Measurements from ENCODE around the gene SCYL3. TPM values are rescaled to one million over a fixed set of nuclear protein-coding genes. Genes with fewer than 3 reads are reported as not detected.

Gene SCYL3
- total RNA-seq, 4 donors from 2014 or later, result 2.1 to 17.5 (median 10.2) TPM

DNA sequence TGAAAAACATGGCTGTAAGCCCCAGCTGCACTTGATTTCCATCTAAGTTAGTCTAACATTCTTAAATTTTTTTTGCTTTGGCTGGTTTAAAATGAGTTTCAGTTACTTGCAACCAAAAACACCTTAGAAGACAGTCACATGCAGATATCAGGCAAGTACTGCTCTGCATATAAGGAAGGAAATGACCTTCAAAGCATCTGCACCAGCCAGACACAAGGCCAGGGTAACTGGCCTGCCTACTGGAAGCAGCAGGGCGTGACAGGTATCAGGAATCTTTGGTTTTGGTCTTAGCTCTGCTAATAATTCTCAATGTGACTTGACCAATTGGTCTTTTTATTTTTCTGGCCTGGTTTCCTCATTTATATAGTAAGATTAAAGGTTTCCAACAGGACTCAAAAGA lies 33.5 kb downstream of the SCYL3 start:
- H3K36me3 ChIP-seq, result no peaks in the 10 kb centered on the region
- no peak for DNase-seq
- no peak overlapping the region for H3K27ac ChIP-seq
- no peaks in the 10 kb centered on the region for H3K4me1 ChIP-seq
- TF ChIP-seq POLR2A (IDR thresholded peaks at IDR 0.05), result no peak
- TF ChIP-seq, protein P1, sequence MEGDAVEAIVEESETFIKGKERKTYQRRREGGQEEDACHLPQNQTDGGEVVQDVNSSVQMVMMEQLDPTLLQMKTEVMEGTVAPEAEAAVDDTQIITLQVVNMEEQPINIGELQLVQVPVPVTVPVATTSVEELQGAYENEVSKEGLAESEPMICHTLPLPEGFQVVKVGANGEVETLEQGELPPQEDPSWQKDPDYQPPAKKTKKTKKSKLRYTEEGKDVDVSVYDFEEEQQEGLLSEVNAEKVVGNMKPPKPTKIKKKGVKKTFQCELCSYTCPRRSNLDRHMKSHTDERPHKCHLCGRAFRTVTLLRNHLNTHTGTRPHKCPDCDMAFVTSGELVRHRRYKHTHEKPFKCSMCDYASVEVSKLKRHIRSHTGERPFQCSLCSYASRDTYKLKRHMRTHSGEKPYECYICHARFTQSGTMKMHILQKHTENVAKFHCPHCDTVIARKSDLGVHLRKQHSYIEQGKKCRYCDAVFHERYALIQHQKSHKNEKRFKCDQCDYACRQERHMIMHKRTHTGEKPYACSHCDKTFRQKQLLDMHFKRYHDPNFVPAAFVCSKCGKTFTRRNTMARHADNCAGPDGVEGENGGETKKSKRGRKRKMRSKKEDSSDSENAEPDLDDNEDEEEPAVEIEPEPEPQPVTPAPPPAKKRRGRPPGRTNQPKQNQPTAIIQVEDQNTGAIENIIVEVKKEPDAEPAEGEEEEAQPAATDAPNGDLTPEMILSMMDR (IDR thresholded peaks at IDR 0.05), result no peak
- H3K27me3 ChIP-seq, result no peaks in the 10 kb centered on the region
- no peaks in the 10 kb centered on the region for H3K9me3 ChIP-seq
- H3K4me3 ChIP-seq, result no peak overlapping the region
- intact Hi-C loops (cut with DNase I; ENCODE audit: low total_unique reads), result no loop called here

DNA sequence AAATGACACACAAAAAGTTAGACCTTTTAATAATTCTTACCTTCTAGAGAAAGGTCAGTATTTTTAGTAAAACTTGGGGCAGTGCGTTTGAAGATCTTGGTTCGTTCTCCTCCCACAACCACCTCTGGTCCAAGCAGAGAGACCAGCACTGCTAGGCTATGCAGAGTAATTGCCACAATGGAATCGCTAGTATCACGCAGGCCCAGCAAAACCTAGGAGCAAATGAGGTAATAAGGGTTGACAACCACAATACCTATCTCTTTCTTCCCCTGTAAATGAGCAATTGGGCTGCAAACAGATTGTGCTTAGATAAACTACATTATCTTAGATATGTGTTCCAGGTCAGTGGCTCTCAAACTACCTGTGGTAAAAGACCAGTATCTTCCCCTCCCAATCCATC lies 34.7 kb downstream of the SCYL3 start:
- H3K27me3 ChIP-seq, result no peaks in the 10 kb centered on the region
- intact Hi-C loops (cut with DNase I; ENCODE audit: low total_unique reads), result no loop called here
- no peak overlapping the region for H3K4me3 ChIP-seq
- TF ChIP-seq POLR2A (IDR thresholded peaks at IDR 0.05), result no peak
- TF ChIP-seq, protein P1 (IDR thresholded peaks at IDR 0.05), result no peak
- H3K9me3 ChIP-seq, result no peaks in the 10 kb centered on the region
- no peak for DNase-seq
- no peaks in the 10 kb centered on the region for H3K4me1 ChIP-seq
- H3K36me3 ChIP-seq, result no peaks in the 10 kb centered on the region
- H3K27ac ChIP-seq, result no peak overlapping the region

DNA sequence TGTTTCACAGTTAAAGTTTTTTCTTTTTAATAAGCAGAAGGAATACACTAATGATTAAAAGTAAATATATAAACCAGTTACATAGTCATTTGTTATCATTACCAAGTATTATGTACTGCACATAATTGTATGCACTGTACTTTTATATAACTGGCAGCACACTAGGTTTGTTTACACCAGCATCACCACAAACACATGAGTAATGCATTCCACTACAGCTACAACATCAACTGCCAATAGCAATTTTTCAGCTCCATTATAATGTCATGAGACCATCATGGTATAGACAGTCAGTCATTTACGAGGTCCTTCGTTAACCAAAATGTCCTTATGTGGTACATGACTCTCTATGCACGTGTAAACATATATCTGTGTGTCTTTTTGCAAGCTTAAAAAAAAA lies 35.2 kb downstream of the SCYL3 start:
- H3K36me3 ChIP-seq, result no peaks in the 10 kb centered on the region
- no peak overlapping the region for H3K27ac ChIP-seq
- intact Hi-C loops (cut with DNase I; ENCODE audit: low total_unique reads), result no loop called here
- H3K4me1 ChIP-seq, result no peaks in the 10 kb centered on the region
- no peak for DNase-seq
- H3K27me3 ChIP-seq, result no peaks in the 10 kb centered on the region
- no peak for TF ChIP-seq POLR2A (IDR thresholded peaks at IDR 0.05)
- TF ChIP-seq, protein P1 (IDR thresholded peaks at IDR 0.05), result no peak
- H3K9me3 ChIP-seq, result no peaks in the 10 kb centered on the region
- no peak overlapping the region for H3K4me3 ChIP-seq

DNA sequence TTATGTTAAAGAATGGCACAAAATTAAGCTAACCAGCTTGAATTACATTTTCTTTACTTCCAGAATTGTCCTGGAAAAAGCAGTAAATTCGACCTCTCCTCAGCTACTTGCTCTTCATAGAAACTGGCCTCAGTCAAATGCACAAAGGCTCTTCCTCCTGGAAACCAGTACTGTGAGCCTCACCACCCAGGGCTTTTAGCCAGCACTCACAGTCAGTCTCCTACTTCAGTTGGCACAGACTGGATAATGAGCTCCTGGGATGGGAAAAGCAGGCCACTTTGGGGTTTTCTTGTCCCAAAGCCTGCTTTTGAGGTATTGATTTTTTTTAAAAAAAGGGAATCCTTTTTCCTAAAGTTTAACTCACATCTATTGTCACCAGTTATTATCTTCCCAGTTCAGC lies 40.4 kb downstream of the SCYL3 start:
- DNase-seq, result no peak
- Histone ChIP-seq H3K36me3 (no peaks in the 10 kb centered on the region), H3K9me3 (no peaks in the 10 kb centered on the region), H3K4me1 (no peaks in the 10 kb centered on the region), H3K27me3 (no peaks in the 10 kb centered on the region), H3K27ac (no peak overlapping the region), H3K4me3 (no peak overlapping the region)
- intact Hi-C loops (cut with DNase I; ENCODE audit: low total_unique reads), result no loop called here
- TF ChIP-seq POLR2A (IDR thresholded peaks at IDR 0.05), result no peak
- TF ChIP-seq, protein P1 (IDR thresholded peaks at IDR 0.05), result no peak

DNA sequence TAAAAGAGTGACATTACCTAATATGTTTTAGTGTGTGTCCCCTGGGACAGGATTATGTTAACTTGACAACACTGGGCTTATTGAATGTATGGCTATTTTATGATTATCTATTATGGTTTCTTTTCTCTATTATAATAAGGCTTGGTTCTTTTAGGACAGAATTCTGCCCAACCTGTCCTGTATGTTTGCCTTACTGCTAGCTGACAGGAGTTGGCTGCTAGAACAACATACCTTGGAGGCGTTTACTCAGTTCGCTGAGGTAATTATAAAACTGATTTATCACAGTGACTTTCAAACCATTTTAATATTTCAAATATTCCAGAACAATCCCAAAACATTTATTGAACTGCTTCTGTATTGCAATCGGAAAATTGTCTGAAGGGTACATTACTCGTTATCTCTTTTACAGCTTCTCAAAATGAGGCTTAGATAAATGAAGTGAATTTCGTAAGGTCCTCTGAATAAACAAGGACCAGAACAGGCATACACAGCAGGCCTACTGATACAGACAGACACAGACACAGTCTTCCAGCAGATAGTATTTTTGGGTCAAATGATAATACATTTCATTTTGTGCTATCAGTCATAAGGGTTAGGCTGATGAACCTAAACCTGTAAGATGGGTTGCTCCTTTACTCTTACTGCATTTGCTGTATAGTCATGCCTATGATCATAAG lies 44.2 kb downstream of the SCYL3 start:
- intact Hi-C loops (cut with DNase I; ENCODE audit: low total_unique reads), result no loop called here
- H3K4me3 ChIP-seq, result no peak overlapping the region
- H3K27me3 ChIP-seq, result no peaks in the 10 kb centered on the region
- no peaks in the 10 kb centered on the region for H3K36me3 ChIP-seq
- no peaks in the 10 kb centered on the region for H3K4me1 ChIP-seq
- no peaks in the 10 kb centered on the region for H3K9me3 ChIP-seq
- H3K27ac ChIP-seq, result no peak overlapping the region
- no peak for TF ChIP-seq POLR2A (IDR thresholded peaks at IDR 0.05)
- TF ChIP-seq, protein P1 (IDR thresholded peaks at IDR 0.05), result no peak
- no peak for DNase-seq
